ENCODE measurements around the gene MRPS33.
"Not testable (repeated sequence)": the region's sequence is repeated elsewhere in the genome, so short reads cannot be mapped to it uniquely, and the experiment has no call there.

The MRPS33 gene

GRCh38 chr7:141014524-141015395 is at the start of gene MRPS33:
TSS of gene MRPS33 (minus strand) at chr7:141014952. CDS start at chr7:141010633, 4,319 bp downstream.
- DNase-seq (ENCODE audit: low read depth in 2 of 2): peak; percentile 91

GRCh38 chr7:141057788-141058187 is 43.0 kb upstream of the MRPS33 start:
- no peak for DNase-seq (ENCODE audit: low read depth in 2 of 2)

GRCh38 chr7:141055146-141055545 is 40.4 kb upstream of the MRPS33 start:
- no peak for DNase-seq (ENCODE audit: low read depth in 2 of 2)

GRCh38 chr7:141053626-141054025 is 38.9 kb upstream of the MRPS33 start:
- no peak for DNase-seq (ENCODE audit: low read depth in 2 of 2)

- DNase-seq (ENCODE audit: low read depth in 2 of 2): no peak
These were observed 31.3 kb upstream of the MRPS33 start for GRCh38 chr7:141045842-141046620.

- DNase-seq (ENCODE audit: low read depth in 2 of 2): no peak
These were observed 30.5 kb upstream of the MRPS33 start for GRCh38 chr7:141045126-141045841.

- DNase-seq (ENCODE audit: low read depth in 2 of 2): no peak
These were observed 28.9 kb upstream of the MRPS33 start for GRCh38 chr7:141043616-141044015.

- DNase-seq (ENCODE audit: low read depth in 2 of 2): no peak
These were observed 27.8 kb upstream of the MRPS33 start for GRCh38 chr7:141042222-141043193.

GRCh38 chr7:141039376-141039775 is 24.6 kb upstream of the MRPS33 start:
- no peak for DNase-seq (ENCODE audit: low read depth in 2 of 2)

- not testable (repeated sequence) for DNase-seq (ENCODE audit: low read depth in 2 of 2)
These were observed 23.3 kb upstream of the MRPS33 start for GRCh38 chr7:141038100-141038499.

- not testable (repeated sequence) for DNase-seq (ENCODE audit: low read depth in 2 of 2)
These were observed 18.0 kb upstream of the MRPS33 start for GRCh38 chr7:141032539-141033323.

- no peak for DNase-seq (ENCODE audit: low read depth in 2 of 2)
These were observed 14.0 kb upstream of the MRPS33 start for GRCh38 chr7:141028767-141029166.

GRCh38 chr7:141027043-141027442 is 12.3 kb upstream of the MRPS33 start:
- no peak for DNase-seq (ENCODE audit: low read depth in 2 of 2)

- no peak for DNase-seq (ENCODE audit: low read depth in 2 of 2)
These were observed 9.9 kb upstream of the MRPS33 start for GRCh38 chr7:141024668-141025067.

- no peak for DNase-seq (ENCODE audit: low read depth in 2 of 2)
These were observed 8.5 kb upstream of the MRPS33 start for GRCh38 chr7:141023295-141023694.

GRCh38 chr7:141017555-141017954 is 2.8 kb upstream of the MRPS33 start:
- no peak for DNase-seq (ENCODE audit: low read depth in 2 of 2)

GRCh38 chr7:141016349-141016748 is 1.6 kb upstream of the MRPS33 start:
- no peak for DNase-seq (ENCODE audit: low read depth in 2 of 2)

GRCh38 chr7:141014125-141014523 is 628 bp downstream of the MRPS33 start:
- no peak for DNase-seq (ENCODE audit: low read depth in 2 of 2)

GRCh38 chr7:141013345-141013715 is 1.4 kb downstream of the MRPS33 start:
- DNase-seq (ENCODE audit: low read depth in 2 of 2): no peak

- no peak for DNase-seq (ENCODE audit: low read depth in 2 of 2)
These were observed 1.9 kb downstream of the MRPS33 start for GRCh38 chr7:141012696-141013344.
